ENCODE measurements around the gene TMPRSS12. TPM values are rescaled to one million over a fixed set of nuclear protein-coding genes. Genes with fewer than 3 reads are reported as not detected.
"Not testable (repeated sequence)": the region's sequence is repeated elsewhere in the genome, so short reads cannot be mapped to it uniquely, and the experiment has no call there.

The TMPRSS12 gene
- total and polyA plus RNA-seq, 3 donors from 2014 or later = 6.8 to 65.6 (median 8.9) TPM

GRCh38 chr12:50820177-50820576 lies 22.5 kb upstream of the TMPRSS12 start:
- Histone ChIP-seq H3K4me3 (no peak overlapping the region), H3K4me1 (peaks cover 3% of the 10 kb centered on the region), H3K27me3 (no peaks in the 10 kb centered on the region), H3K27ac (no peak overlapping the region), H3K36me3 (ENCODE audit: low read depth, missing control alignments) (no peaks in the 10 kb centered on the region), H3K9me3 (no peaks in the 10 kb centered on the region)
- DNase-seq = no peak
- intact Hi-C loops (cut with DNase I; ENCODE audit: low total_unique reads) = no loop called here
- no peak for TF ChIP-seq POLR2A (IDR thresholded peaks at IDR 0.05)
- TF ChIP-seq CTCF (IDR thresholded peaks at IDR 0.05) = no peak

DNA sequence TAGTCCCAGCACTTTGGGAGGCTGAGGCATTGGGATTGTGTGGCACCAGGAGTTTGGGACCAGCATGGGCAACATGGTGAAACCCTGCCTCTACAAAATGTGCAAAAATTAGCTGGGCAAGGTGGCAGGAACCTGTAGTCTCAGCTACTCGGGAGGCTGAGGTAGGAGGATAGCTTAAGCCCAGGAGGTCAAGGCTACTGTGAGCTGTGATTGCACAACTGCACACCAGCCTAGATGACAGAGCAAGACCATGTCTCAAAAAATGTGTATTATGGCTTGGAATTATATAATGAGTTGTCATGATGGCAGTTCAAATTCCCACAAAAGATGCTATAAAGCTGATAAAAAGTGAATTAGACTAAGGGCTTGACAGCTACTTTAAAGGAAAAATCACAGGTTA lies 20.6 kb upstream of the TMPRSS12 start:
- 39 to 71% methylated on average over 1 of the region's 1 CpG for WGBS, 2 donors
- Histone ChIP-seq H3K4me1 (peaks cover 3% of the 10 kb centered on the region), H3K9me3 (no peaks in the 10 kb centered on the region), H3K4me3 (no peak overlapping the region), H3K36me3 (ENCODE audit: low read depth, missing control alignments) (no peaks in the 10 kb centered on the region), H3K27me3 (no peaks in the 10 kb centered on the region), H3K27ac (no peak overlapping the region)
- intact Hi-C loops (cut with DNase I; ENCODE audit: low total_unique reads) = no loop called here
- TF ChIP-seq CTCF (IDR thresholded peaks at IDR 0.05) = no peak
- TF ChIP-seq POLR2A (IDR thresholded peaks at IDR 0.05) = no peak
- no peak for DNase-seq

DNA sequence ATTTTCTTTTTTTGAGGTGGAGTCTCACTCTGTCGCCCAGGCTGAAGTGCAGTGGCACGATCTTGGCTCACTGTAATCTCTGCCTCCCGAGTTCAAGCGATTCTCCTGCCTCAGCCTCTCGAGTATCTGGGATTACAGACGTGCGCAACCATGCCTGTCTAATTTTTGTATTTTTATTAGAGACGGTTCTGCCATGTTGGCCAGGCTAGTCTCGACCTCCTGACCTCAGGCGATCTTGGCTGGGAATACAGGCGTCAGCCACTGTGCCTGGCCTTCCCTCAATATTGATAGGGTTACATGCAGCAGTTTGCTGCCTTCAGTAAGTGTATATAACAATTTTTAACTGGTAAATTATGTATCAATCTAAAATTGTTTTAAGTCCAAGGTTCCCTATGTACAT lies 19.0 kb upstream of the TMPRSS12 start:
- H3K27ac ChIP-seq; H3K36me3 ChIP-seq (ENCODE audit: low read depth, missing control alignments); H3K4me3 ChIP-seq; H3K27me3 ChIP-seq; DNase-seq; H3K4me1 ChIP-seq; H3K9me3 ChIP-seq; intact Hi-C loops (cut with DNase I; ENCODE audit: low total_unique reads): not testable (repeated sequence)
- WGBS, 2 donors = 81 to 82% methylated on average over 11 of the region's 11 CpGs

- H3K4me1 ChIP-seq = peaks cover 3% of the 10 kb centered on the region
- no peak for DNase-seq
- peak overlapping the region; percentile 15 to 34 for H3K27ac ChIP-seq
- no peak overlapping the region for H3K4me3 ChIP-seq
- no peaks in the 10 kb centered on the region for H3K9me3 ChIP-seq
- TF ChIP-seq CTCF (IDR thresholded peaks at IDR 0.05) (no peak), POLR2A (IDR thresholded peaks at IDR 0.05) (no peak)
- no peaks in the 10 kb centered on the region for H3K27me3 ChIP-seq
- H3K36me3 ChIP-seq (ENCODE audit: low read depth, missing control alignments) = no peaks in the 10 kb centered on the region
- intact Hi-C loops (cut with DNase I; ENCODE audit: low total_unique reads) = no loop called here
- 41 to 43% methylated on average over 4 of the region's 4 CpGs for WGBS, 2 donors
These were observed 17.8 kb upstream of the TMPRSS12 start for GRCh38 chr12:50824914-50825313.

DNA sequence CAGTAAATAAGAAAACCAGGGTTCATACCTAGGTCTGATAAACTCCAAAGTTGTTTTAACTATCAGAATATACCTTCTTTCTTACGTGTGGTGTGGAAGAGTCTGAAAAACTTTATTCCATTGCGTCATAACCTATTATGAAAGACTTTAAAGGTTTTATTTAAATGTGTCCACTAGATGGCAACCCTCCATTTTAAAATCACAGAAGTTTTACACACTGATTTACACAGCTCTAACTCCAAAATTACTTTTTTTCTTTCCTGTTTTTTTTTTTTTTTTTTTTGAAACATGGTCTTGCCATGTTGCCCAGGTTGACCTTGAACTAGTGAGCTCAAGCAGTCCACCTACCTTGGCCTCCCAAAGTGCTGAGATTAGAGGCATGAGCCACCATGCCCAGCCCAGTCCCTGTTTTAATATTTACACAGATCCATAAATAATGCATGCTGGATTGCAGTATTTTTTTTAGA lies 17.3 kb upstream of the TMPRSS12 start:
- Histone ChIP-seq H3K27ac (peak overlapping the region; percentile 15 to 34), H3K9me3 (no peaks in the 10 kb centered on the region), H3K4me1 (peaks cover 3% of the 10 kb centered on the region), H3K36me3 (ENCODE audit: low read depth, missing control alignments) (no peaks in the 10 kb centered on the region), H3K4me3 (no peak overlapping the region), H3K27me3 (no peaks in the 10 kb centered on the region)
- 21 to 35% methylated on average over 2 of the region's 2 CpGs for WGBS, 2 donors
- intact Hi-C loops (cut with DNase I; ENCODE audit: low total_unique reads) = no loop called here
- no peak for DNase-seq
- TF ChIP-seq CTCF (IDR thresholded peaks at IDR 0.05) = peak; percentile 48 to 61 (median 48)
- TF ChIP-seq POLR2A (IDR thresholded peaks at IDR 0.05) = no peak
